GM18498 (cell line): ENCODE results near the gene PRKD2.
"Not testable (repeated sequence)": the region's sequence is repeated elsewhere in the genome, so short reads cannot be mapped to it uniquely, and the experiment has no call there.

Source experiments
- ATAC-seq: cut with Tn5 transposase; IDR thresholded peaks from one replicate; pipeline ENCODE4 v1.9.1; 2021; ENCODE audit warnings: mild to moderate bottlenecking, moderate library complexity; ENCODE audit not compliant: unreplicated experiment

PRKD2 gene

GRCh38 chr19:46717034-46717715 lies at the start of gene PRKD2:
PRKD2 (minus strand) TSS chr19:46717114; CDS start chr19:46716370, 744 bp downstream.
- peak; percentile 48 for ATAC-seq

GRCh38 chr19:46764817-46765291 lies 47.9 kb upstream of the PRKD2 start:
- ATAC-seq = no peak

GRCh38 chr19:46762245-46762890 lies 45.5 kb upstream of the PRKD2 start:
- no peak for ATAC-seq

GRCh38 chr19:46761418-46761831 lies 44.5 kb upstream of the PRKD2 start:
- ATAC-seq = no peak

- ATAC-seq = not testable (repeated sequence)
Measured at GRCh38 chr19:46760897-46761296, 44.0 kb upstream of the PRKD2 start.

- no peak for ATAC-seq
Measured at GRCh38 chr19:46760363-46760762, 43.4 kb upstream of the PRKD2 start.

GRCh38 chr19:46759817-46760333 lies 43.0 kb upstream of the PRKD2 start:
- no peak for ATAC-seq

GRCh38 chr19:46759206-46759605 lies 42.3 kb upstream of the PRKD2 start:
- no peak for ATAC-seq

- ATAC-seq = no peak
Measured at GRCh38 chr19:46756544-46756888, 39.6 kb upstream of the PRKD2 start.

- no peak for ATAC-seq
Measured at GRCh38 chr19:46755853-46756543, 39.1 kb upstream of the PRKD2 start.

GRCh38 chr19:46755077-46755852 lies 38.4 kb upstream of the PRKD2 start:
- no peak for ATAC-seq

- ATAC-seq = no peak
Measured at GRCh38 chr19:46753420-46754155, 36.7 kb upstream of the PRKD2 start.

GRCh38 chr19:46748325-46749109 lies 31.6 kb upstream of the PRKD2 start:
- ATAC-seq = no peak

- peak; percentile 66 for ATAC-seq
Measured at GRCh38 chr19:46746281-46747057, 29.6 kb upstream of the PRKD2 start, which contains the start of gene STRN4. STRN4 (minus strand) TSS chr19:46746450; CDS start chr19:46746430, 20 bp downstream.

- ATAC-seq = peak; percentile 62
Measured at GRCh38 chr19:46745521-46746280, 28.8 kb upstream of the PRKD2 start, which contains the start of gene FKRP. FKRP (plus strand) TSS chr19:46746057; CDS start chr19:46755451, 9,394 bp downstream.

- ATAC-seq = no peak
Measured at GRCh38 chr19:46745030-46745429, 28.1 kb upstream of the PRKD2 start.

- no peak for ATAC-seq
Measured at GRCh38 chr19:46744005-46744691, 27.2 kb upstream of the PRKD2 start.
